SK-N-SH treated with all-trans-retinoic acid at 6 μM for 48 hours (cell line): ENCODE results near the gene ZNF768.
"Not testable (repeated sequence)": the region's sequence is repeated elsewhere in the genome, so short reads cannot be mapped to it uniquely, and the experiment has no call there.

ENCODE experiments used
- ARNTL ChIP-seq: fragments of 450-650 bp; formaldehyde crosslinking; IDR thresholded peaks from 2 replicates; pipeline ENCODE4 v1.5.0; 2020; ENCODE audit warnings: low read depth, mild to moderate bottlenecking, moderate library complexity, borderline replicate concordance
- GLIS3 ChIP-seq: fragments of 250-450 bp; sonication (Bioruptor Pico); IDR thresholded peaks from 2 replicates; pipeline ENCODE4 v1.5.0; 2020; ENCODE audit warnings: mild to moderate bottlenecking, moderate library complexity
- PATZ1 ChIP-seq: fragments of 250-450 bp; sonication (Bioruptor Pico); IDR thresholded peaks from 2 replicates; pipeline ENCODE4 v1.8.0; 2020; ENCODE audit warnings: mild to moderate bottlenecking, moderate library complexity, borderline replicate concordance
- POU6F1 ChIP-seq: fragments of 250-450 bp; sonication (Bioruptor Pico); IDR thresholded peaks from 2 replicates; pipeline ENCODE4 v1.8.0; 2021; ENCODE audit warnings: low read depth, mild to moderate bottlenecking, moderate library complexity, borderline replicate concordance
- RARB ChIP-seq: fragments of 250-450 bp; sonication (Bioruptor Pico); IDR thresholded peaks from 2 replicates; pipeline ENCODE4 v1.8.0; 2021; ENCODE audit warnings: mild to moderate bottlenecking, moderate library complexity
- TCF4 ChIP-seq: fragments of 250-450 bp; sonication (Bioruptor Pico); IDR thresholded peaks from 2 replicates; pipeline ENCODE4 v1.8.0; 2021; ENCODE audit warnings: mild to moderate bottlenecking, moderate library complexity, borderline replicate concordance
- ZC3H10 ChIP-seq: fragments of 250-450 bp; sonication (Bioruptor Pico); IDR thresholded peaks from 2 replicates; pipeline ENCODE4 v1.5.1; 2021; ENCODE audit warnings: mild to moderate bottlenecking, moderate library complexity
- ZFP3 ChIP-seq: fragments of 250-450 bp; sonication (Bioruptor Pico); IDR thresholded peaks from 2 replicates; pipeline ENCODE4 v1.5.0; 2020; ENCODE audit warnings: mild to moderate bottlenecking, moderate library complexity
- ZFP30 ChIP-seq: fragments of 450-650 bp; formaldehyde crosslinking; IDR thresholded peaks from 2 replicates; pipeline ENCODE4 v1.5.0; 2022; ENCODE audit warnings: mild to moderate bottlenecking, moderate library complexity

GRCh38 chr16:30522702-30523463 lies 3.5 kb downstream of the ZNF768 start:
- not testable (repeated sequence) for TF ChIP-seq ZFP30 (CRISPR knock-in tag); ARNTL; ZC3H10 (CRISPR knock-in tag); ZFP3 (CRISPR knock-in tag); PATZ1 (CRISPR knock-in tag); TCF4 (CRISPR knock-in tag); GLIS3 (CRISPR knock-in tag); RARB; POU6F1 (CRISPR knock-in tag)
